ENCODE data around the gene CEP97. TPM values are rescaled to one million over a fixed set of nuclear protein-coding genes. Genes with fewer than 3 reads are reported as not detected.

Gene CEP97
- total RNA-seq, 1 experiment from 2014 or later = 9.2 TPM

GRCh38 chr3:101809178-101810021 lies 85.0 kb downstream of the CEP97 start:
- Histone ChIP-seq H3K4me3 (ENCODE audit: insufficient read depth, low read depth, low read length) (no peak overlapping the region), H3K36me3 (replicated peaks; ENCODE audit: control insufficient read depth, insufficient read depth, low read length) (no peaks in the 10 kb centered on the region), H3K27me3 (ENCODE audit: control insufficient read depth, insufficient read depth, low read length) (no peaks in the 10 kb centered on the region)
- DNase-seq = peak; percentile 39

GRCh38 chr3:101810022-101810418 lies 85.6 kb downstream of the CEP97 start:
- no peaks in the 10 kb centered on the region for H3K36me3 ChIP-seq (replicated peaks; ENCODE audit: control insufficient read depth, insufficient read depth, low read length)
- DNase-seq = no peak
- H3K4me3 ChIP-seq (ENCODE audit: insufficient read depth, low read depth, low read length) = no peak overlapping the region
- no peaks in the 10 kb centered on the region for H3K27me3 ChIP-seq (ENCODE audit: control insufficient read depth, insufficient read depth, low read length)

- H3K4me3 ChIP-seq (ENCODE audit: insufficient read depth, low read depth, low read length) = no peak overlapping the region
- H3K27me3 ChIP-seq (ENCODE audit: control insufficient read depth, insufficient read depth, low read length) = no peaks in the 10 kb centered on the region
- no peak for DNase-seq
- no peaks in the 10 kb centered on the region for H3K36me3 ChIP-seq (replicated peaks; ENCODE audit: control insufficient read depth, insufficient read depth, low read length)
Measured at GRCh38 chr3:101811875-101812274, 87.5 kb downstream of the CEP97 start.

- Histone ChIP-seq H3K27me3 (ENCODE audit: control insufficient read depth, insufficient read depth, low read length) (no peaks in the 10 kb centered on the region), H3K4me3 (ENCODE audit: insufficient read depth, low read depth, low read length) (no peak overlapping the region), H3K36me3 (replicated peaks; ENCODE audit: control insufficient read depth, insufficient read depth, low read length) (no peaks in the 10 kb centered on the region)
- DNase-seq = no peak
Measured at GRCh38 chr3:101812895-101813294, 88.5 kb downstream of the CEP97 start.

- Histone ChIP-seq H3K4me3 (ENCODE audit: insufficient read depth, low read depth, low read length) (no peak overlapping the region), H3K27me3 (ENCODE audit: control insufficient read depth, insufficient read depth, low read length) (no peaks in the 10 kb centered on the region), H3K36me3 (replicated peaks; ENCODE audit: control insufficient read depth, insufficient read depth, low read length) (no peaks in the 10 kb centered on the region)
- no peak for DNase-seq
Measured at GRCh38 chr3:101813817-101814440, 89.5 kb downstream of the CEP97 start.

- Histone ChIP-seq H3K4me3 (ENCODE audit: insufficient read depth, low read depth, low read length) (no peak overlapping the region), H3K27me3 (ENCODE audit: control insufficient read depth, insufficient read depth, low read length) (no peaks in the 10 kb centered on the region), H3K36me3 (replicated peaks; ENCODE audit: control insufficient read depth, insufficient read depth, low read length) (no peaks in the 10 kb centered on the region)
- DNase-seq = no peak
Measured at GRCh38 chr3:101814835-101815234, 90.4 kb downstream of the CEP97 start.

GRCh38 chr3:101816215-101817149 lies 92.1 kb downstream of the CEP97 start:
- no peak overlapping the region for H3K4me3 ChIP-seq (ENCODE audit: insufficient read depth, low read depth, low read length)
- no peak for DNase-seq
- H3K36me3 ChIP-seq (replicated peaks; ENCODE audit: control insufficient read depth, insufficient read depth, low read length) = no peaks in the 10 kb centered on the region

GRCh38 chr3:101817992-101818391 lies 93.6 kb downstream of the CEP97 start:
- no peak for DNase-seq
- Histone ChIP-seq H3K36me3 (replicated peaks; ENCODE audit: control insufficient read depth, insufficient read depth, low read length) (no peaks in the 10 kb centered on the region; the same call in 1 of the 2 replicates), H3K4me3 (ENCODE audit: insufficient read depth, low read depth, low read length) (no peak overlapping the region)

More at GRCh38 chr3:101816215-101817149, 92.1 kb downstream of the CEP97 start:
- no peaks in the 10 kb centered on the region for H3K27me3 ChIP-seq (ENCODE audit: control insufficient read depth, insufficient read depth, low read length)

GRCh38 chr3:101819649-101820206 lies 95.3 kb downstream of the CEP97 start:
- Histone ChIP-seq H3K4me3 (ENCODE audit: insufficient read depth, low read depth, low read length) (no peak overlapping the region), H3K27me3 (ENCODE audit: control insufficient read depth, insufficient read depth, low read length) (no peaks in the 10 kb centered on the region), H3K36me3 (replicated peaks; ENCODE audit: control insufficient read depth, insufficient read depth, low read length) (no peaks in the 10 kb centered on the region; the same call in 1 of the 2 replicates)
- DNase-seq = no peak

More at GRCh38 chr3:101817992-101818391, 93.6 kb downstream of the CEP97 start:
- no peaks in the 10 kb centered on the region for H3K27me3 ChIP-seq (ENCODE audit: control insufficient read depth, insufficient read depth, low read length)

Other genes with a start within 250 kb of the CEP97 start
- 11.6 and 21.5 TPM in 2 replicates for gene SENP7, start 211.4 kb upstream of the CEP97 start, total RNA-seq (2014; rRNA removed; shearing (Covaris generic))
- 47.3 and 52.0 TPM in 2 replicates for gene TRMT10C, start 162.7 kb upstream of the CEP97 start, total RNA-seq (2014; rRNA removed; shearing (Covaris generic))
- gene PCNP, start 150.4 kb upstream of the CEP97 start, total RNA-seq (2014; rRNA removed; shearing (Covaris generic)) = 68.2 and 92.0 TPM in 2 replicates
- gene ZBTB11, start 47.5 kb upstream of the CEP97 start, total RNA-seq (2014; rRNA removed; shearing (Covaris generic)) = 15.3 and 19.6 TPM in 2 replicates
- gene RPL24, start 37.9 kb upstream of the CEP97 start, total RNA-seq (2014; rRNA removed; shearing (Covaris generic)) = 1,928 and 2,088 TPM in 2 replicates
- gene NXPE3, start 54.6 kb downstream of the CEP97 start, total RNA-seq (2014; rRNA removed; shearing (Covaris generic)) = 5.6 and 5.7 TPM in 2 replicates
- 3.2 and 3.5 TPM in 2 replicates for gene NFKBIZ, start 124.9 kb downstream of the CEP97 start, total RNA-seq (2014; rRNA removed; shearing (Covaris generic))

All from H7 (cell line).